ENCODE results near the gene AP1M1.

DNA sequence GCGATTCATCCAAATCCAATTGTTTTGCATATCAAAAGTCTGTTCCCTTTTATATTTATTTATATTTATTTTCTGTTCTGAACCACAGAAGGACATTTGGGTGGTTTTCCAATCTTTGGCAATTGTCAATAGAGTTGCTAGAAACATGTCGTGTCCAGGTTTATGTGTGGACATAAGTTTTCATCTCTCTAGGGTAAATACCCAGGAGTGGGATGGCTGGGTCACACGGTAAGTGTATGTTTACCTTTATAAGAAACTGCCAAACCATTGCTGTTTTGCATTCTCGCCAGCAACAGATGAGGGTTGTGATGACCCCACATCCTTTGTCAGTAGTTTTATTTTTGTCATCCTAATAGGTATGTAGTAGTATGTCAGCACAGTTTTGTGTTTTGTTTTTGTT is 12.5 kb downstream of the AP1M1 start:
- no peak for TF ChIP-seq TAF1 (IDR thresholded peaks at IDR 0.05; ENCODE audit: borderline replicate concordance, low read depth, low read length)
- TF ChIP-seq POLR2AphosphoS5 (IDR thresholded peaks at IDR 0.05; ENCODE audit: low read depth, low read length), result no peak

Measured in GM12892 (cell line).